ENCODE results near the gene FSCB.
"Not testable (repeated sequence)": the region's sequence is repeated elsewhere in the genome, so short reads cannot be mapped to it uniquely, and the experiment has no call there.

FSCB gene, protein sequence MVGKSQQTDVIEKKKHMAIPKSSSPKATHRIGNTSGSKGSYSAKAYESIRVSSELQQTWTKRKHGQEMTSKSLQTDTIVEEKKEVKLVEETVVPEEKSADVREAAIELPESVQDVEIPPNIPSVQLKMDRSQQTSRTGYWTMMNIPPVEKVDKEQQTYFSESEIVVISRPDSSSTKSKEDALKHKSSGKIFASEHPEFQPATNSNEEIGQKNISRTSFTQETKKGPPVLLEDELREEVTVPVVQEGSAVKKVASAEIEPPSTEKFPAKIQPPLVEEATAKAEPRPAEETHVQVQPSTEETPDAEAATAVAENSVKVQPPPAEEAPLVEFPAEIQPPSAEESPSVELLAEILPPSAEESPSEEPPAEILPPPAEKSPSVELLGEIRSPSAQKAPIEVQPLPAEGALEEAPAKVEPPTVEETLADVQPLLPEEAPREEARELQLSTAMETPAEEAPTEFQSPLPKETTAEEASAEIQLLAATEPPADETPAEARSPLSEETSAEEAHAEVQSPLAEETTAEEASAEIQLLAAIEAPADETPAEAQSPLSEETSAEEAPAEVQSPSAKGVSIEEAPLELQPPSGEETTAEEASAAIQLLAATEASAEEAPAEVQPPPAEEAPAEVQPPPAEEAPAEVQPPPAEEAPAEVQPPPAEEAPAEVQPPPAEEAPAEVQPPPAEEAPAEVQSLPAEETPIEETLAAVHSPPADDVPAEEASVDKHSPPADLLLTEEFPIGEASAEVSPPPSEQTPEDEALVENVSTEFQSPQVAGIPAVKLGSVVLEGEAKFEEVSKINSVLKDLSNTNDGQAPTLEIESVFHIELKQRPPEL

DNA sequence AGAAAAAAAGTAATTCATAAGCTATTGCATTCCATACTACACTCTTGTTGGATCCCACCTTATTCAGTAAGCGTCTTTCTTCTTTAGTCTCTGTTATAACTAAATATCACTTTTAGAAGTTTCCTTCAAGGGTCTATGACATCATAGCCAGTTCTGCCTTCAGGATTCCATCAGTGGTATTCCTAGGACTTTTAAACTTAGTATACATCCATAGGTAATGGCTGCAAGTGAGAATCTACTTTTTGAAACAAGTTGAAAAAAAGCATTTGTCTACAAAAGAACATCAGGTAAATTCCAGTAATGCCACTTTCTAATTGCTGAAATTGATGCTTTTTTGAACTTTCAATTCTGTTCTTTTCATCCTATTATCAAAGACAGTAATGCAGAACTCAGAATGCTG lies at the start of gene FSCB:
TSS of gene FSCB (minus strand) at position 101 of the 400 bp plus-strand sequence. CDS start 296 bp downstream, outside the sequence.
- no peak for DNase-seq

DNA sequence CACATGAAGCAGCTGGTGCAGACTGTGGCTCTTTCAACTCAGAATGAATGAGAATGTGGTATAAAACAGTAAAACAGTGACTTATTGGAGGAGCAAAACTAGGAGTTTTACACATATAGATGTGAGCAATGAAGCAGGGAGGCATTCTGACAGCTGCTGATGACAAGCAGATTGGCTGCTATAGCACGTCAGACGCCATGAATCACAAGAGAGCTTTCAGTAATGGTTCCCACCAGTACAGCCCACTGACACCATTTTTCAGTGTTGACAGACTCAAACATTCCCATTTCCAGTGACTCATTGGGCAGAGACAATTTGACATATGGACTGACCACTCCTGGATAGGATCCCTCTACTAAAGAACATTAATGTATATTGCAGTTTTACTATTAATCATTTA lies 24.6 kb upstream of the FSCB start:
- no peak for DNase-seq

DNA sequence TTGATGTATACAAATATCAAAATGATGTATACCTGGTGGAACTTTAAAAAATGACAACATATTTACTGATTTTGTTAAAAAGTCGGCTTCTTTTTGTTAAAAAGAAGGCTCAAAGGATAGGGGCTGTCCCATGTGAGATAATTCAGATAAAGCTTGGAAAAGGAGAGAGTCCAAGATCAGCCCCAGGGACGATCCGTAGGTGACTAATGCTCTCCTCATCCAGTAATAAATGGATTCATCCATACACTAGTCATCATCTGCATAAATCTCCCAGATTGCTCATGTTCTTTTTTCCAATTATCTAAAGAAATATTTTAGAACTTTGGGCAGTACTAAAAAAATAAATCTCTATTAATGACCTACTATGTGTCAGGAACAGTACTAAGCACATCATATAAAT lies 23.4 kb upstream of the FSCB start:
- DNase-seq: no peak

DNA sequence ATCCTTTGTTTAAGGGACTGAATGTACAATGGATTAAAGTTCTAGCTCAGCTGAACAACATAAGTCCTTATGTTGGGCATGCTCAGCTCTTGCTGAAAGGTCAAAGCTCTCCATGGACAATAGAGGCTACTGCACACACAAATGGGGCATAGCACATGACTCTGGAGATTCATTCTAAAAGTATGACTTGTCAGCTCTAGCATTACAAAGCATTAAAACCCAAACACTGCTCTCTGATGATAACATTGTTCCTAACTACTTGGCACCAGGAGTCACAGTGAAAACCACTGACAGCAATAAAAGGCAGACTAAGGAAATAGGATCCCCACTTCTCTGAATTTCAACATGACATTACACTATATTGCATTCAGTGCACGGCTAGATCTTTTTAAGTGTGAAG lies 21.9 kb upstream of the FSCB start:
- no peak for DNase-seq

DNA sequence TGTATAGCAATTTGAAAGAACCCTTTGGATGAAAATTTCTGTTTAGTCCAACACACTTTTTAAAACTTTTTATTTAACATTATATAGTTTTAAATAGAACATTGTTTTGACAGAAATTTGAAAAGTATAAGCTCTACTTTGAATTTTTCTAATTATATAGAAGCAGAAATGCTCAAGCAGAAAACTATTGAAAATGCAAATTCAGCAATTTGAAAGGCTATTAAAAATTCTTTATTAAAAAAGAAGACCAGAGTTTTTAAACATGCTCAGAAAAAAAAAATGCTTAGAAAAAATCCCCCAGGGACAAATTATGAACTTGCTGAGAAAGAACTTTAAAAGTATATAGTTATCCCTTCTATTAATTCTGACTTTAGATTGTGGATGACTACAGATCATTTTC lies 21.1 kb upstream of the FSCB start:
- DNase-seq: no peak

DNA sequence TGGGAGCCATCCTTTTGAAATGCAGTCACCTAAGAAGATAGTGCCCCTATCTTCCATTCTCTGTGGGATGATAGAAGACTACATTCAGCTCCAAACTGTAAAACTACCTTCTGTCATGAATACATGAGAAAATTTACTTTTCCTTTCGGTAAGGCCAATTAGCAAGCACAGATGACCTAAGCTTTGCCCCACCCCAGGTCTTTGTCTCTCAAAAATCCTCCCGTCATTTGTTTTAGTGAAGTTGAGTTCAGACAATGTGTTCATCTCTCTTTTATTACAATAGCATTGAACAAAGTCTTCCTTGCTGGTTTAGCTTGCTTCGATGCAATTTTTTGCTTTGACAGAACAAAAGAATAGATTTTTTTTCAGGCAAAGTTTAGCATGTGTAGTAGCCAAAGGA lies 18.2 kb upstream of the FSCB start:
- no peak for DNase-seq

DNA sequence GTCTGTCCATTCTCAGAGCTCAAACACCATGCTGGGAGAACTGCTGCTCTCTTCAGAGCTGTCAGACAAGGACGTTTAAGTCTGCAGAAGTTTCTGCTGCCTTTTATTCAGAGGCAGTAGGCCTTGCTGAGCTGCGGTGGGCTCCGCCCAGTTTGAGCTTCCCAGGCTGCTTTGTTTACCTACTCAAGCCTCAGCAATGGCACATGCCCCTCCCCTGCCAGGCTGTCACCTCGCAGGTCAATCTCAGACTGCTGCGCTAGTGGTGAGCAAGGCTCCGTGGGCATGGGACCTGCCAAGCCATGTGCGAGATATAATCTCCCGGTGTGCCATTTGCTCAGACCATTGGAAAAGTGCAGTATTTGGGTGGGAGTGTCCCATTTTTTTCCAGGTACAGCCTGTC lies 8.6 kb upstream of the FSCB start:
- not testable (repeated sequence) for DNase-seq

DNA sequence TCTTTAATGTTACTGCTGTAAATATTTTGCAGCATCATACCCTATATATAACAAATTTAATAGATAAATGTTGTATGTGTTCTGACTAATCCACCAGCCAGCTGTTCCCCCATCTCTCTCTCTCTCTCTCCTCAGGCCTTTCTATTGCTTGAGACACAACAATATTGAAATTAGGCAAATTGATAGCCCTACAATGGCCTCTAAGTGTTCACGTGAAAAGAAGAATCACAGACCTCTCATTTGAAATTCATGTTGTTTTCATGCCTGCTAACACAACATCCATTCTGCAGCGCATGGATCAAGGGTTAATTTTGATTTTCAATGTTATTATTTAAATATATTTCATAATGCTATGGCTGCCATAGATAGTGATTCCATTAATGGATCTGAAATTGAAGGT lies 1.8 kb upstream of the FSCB start:
- no peak for DNase-seq

DNA sequence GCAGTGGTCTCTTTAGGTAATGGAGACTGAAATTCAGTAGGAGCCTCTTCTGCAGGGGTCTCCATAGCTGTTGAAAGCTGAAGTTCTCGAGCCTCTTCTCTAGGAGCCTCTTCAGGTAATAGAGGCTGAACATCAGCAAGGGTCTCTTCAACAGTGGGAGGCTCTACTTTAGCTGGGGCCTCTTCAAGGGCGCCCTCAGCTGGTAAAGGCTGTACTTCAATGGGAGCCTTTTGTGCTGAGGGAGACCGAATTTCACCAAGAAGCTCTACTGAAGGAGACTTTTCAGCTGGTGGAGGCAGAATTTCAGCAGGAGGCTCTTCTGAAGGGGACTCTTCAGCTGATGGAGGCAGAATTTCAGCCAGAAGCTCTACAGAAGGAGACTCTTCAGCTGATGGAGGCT lies 1.5 kb downstream of the FSCB start:
- no peak for DNase-seq

DNA sequence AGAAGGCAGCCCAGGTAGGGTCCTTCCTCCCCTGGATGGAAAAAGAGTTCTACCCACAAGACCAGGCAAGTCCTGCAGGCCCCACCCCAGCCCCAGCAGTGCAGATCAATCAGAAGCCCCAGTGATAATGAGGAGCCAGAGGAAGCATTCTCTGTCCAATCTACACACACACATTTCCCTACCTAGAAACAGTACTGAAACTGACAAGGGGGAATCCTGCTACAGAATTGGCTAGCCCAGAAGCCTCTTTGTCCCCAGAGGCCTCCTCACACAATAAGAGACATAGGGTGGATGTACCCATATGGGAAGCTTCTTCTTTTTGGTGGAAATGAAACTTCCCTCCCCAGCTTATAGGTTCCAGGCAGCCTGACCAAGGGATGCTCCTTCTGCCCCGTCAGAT lies 9.9 kb downstream of the FSCB start:
- no peak for DNase-seq

DNA sequence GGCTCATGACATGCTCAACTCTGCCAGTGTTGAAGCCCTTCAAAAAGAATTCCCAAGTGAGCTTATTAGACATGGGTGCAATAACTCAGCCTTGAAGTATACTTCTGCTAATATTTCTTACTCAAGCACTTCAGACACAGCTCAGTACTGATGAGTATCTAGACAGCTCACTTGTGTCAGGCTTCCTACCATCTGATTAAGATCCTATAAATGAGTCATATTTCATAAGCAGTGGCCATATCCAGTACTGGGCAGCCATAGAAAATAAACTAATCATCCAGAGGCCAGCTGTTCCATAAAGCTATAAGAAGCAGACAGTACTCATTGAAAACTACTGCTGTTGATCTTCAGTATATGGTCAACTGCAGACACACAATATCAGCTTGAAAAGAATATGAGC lies 12.9 kb downstream of the FSCB start:
- DNase-seq: no peak

DNA sequence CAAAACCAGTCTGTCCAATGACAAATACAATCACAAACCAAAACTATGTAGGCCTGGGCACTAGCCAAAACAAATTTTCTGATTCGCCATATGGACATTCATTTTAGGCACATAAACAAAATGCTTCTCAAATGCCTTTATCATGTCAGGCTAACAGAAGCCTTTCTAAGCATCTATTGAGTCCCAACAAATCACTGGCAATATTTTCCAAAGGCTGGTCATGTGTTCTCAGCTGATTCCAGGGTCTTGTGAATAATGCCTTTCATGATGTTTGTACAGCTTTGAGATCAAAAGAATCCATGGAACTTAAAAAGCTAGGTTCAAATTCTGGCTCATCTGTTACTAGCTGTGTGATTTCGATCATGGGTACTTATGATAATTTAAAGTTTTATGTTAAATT lies 16.1 kb downstream of the FSCB start:
- no peak for DNase-seq

DNA sequence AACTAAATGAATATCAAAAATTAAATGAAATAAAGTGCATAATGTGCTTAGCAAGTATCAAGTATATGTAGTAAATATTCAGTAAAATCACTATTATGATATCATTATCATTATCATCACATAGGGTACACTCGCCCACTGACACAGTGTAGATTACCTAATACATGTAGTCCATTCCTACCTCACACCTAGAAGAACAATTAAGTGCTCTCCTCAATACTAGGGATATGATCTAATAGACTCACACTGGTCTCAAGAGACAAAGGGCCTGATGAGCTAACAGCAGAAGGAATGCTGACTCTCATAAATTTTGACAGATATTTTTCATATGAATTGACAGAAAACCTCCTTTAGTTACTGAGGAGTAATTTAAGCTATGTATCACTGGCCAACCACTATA lies 29.1 kb downstream of the FSCB start:
- no peak for DNase-seq

DNA sequence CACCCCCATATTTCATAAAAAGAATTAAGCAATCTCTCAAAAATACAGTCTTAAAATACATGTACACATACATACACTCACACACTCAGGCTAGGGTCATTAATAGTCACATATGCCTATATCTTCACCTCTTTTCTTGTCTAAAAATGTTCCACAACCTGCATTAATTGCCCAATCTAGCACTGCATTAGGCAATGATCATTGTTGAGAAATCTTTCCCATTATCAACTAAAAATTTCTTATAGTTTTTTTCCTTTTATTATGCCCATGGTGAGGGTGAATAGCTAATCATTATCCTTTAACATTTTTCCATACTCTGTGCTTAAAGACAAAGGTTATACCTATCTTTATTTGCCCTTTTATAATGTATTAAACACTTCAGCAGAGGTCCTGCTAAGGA lies 38.3 kb downstream of the FSCB start:
- no peak for DNase-seq

DNA sequence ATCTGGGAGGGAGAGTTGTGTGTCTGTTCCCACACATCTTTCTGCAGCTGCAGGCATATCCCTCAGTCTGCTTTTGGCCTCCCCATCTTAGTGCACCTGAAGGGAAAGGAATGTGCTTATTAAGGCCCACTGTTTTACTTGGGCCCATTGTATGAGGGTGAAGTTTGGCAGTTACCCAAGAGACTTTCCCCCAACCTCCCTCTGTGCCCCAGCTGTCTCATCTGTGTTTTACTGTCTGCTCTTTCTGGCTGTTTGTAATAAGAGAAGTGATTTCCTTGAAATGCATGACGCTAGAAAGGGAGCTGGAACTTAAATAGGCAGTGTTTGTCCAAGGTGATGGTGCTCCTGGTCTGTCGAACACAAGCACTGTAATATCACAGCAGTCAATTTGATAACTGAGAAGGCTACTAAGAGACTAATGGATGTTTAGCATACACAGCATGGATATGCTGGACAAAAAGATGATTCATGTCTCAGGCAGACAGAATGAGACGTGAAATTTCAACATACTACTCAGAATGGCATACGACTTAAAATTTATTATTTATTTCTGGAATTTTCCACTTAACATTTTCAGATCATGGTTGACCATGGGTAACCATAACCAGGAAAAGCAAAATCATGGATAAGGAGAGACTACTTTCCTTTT lies 43.6 kb downstream of the FSCB start:
- DNase-seq: no peak

DNA sequence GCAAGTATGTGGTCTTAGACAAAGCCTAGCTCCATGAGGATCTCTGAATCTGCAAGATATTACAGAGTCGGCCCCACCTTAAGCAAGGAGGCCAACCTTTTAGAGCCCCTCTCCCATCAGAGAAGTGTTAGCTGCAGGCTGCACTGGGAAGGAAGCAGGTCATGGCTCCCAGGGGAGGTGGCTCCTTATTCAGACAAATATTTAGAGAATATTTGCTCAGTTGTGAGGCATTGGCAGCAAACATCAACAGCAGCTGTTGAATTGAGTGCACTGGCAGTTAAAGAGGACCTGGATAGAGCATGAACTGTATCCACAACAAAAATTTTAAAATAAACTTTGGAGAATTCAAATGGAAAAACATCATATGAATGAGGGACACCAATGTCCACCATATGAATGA lies 44.7 kb downstream of the FSCB start:
- no peak for DNase-seq

DNA sequence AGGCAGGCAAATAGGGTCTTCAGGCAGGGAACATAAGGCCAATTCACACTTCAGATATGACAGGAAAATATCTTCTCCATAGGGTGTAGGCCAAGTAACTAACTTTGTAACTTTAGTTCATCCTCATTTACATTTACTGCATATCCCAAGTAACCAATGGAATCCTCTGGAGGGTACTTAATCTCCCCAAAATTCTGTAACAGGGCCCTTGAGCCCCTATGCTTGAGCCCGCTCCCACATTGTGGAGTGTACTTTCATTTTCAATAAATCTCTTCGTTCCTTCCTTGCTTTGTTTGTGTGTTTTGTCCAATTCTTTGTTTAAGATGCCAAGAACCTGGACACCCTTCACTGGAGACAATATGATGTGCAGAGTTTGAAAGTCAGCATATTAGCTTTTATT lies 45.3 kb downstream of the FSCB start:
- DNase-seq: no peak

Data from activated CD4-positive, alpha-beta T cell treated with anti-CD3 and anti-CD28 coated beads, Interleukin-2, amount 50 U/mL, for 1 hour (primary cell).